HT-29 (cell line): Measurements from ENCODE around the gene RASL10A. TPM values are rescaled to one million over a fixed set of nuclear protein-coding genes. Genes with fewer than 3 reads are reported as not detected.
A peak's percentile ranks its signal among the peaks of the same experiment; 100 is the strongest.

Source experiments
- DNase-seq: peaks from one replicate; pipeline ENCODE4 v3.0.0-alpha.2; 2015; ENCODE audit warnings: low spot score
- total RNA-seq: library from RNA; depleted of rRNA; stranded (reverse); fragments of >200 nt; shearing (Covaris generic); gene quantifications from 2 replicates; pipeline ENCODE4 v1.2.3, GENCODE V29; 2014

Gene RASL10A
- total RNA-seq, 1 experiment from 2014 or later, result 0.99 TPM

GRCh38 chr22:29306835-29307595 is 8.5 kb downstream of the RASL10A start:
- DNase-seq, result peak; percentile 84

GRCh38 chr22:29306175-29306834 is 9.2 kb downstream of the RASL10A start, which contains the start of gene GAS2L1:
Gene GAS2L1, plus strand, starts transcription at chr22:29306650. Its CDS starts 1,456 bp downstream, at chr22:29308106.
- DNase-seq, result peak; percentile 83

- no peak for DNase-seq
These were observed 9.7 kb downstream of the RASL10A start for GRCh38 chr22:29305836-29306174.

- DNase-seq, result peak; percentile 52
These were observed 12.6 kb downstream of the RASL10A start for GRCh38 chr22:29302681-29303465.

GRCh38 chr22:29302402-29302680 is 13.2 kb downstream of the RASL10A start:
- no peak for DNase-seq

- DNase-seq, result peak; percentile 25
These were observed 13.6 kb downstream of the RASL10A start for GRCh38 chr22:29301716-29302401.

- DNase-seq, result peak; percentile 30
These were observed 14.5 kb downstream of the RASL10A start for GRCh38 chr22:29300807-29301601.

GRCh38 chr22:29300467-29300806 is 15.1 kb downstream of the RASL10A start:
- peak; percentile 23 for DNase-seq

- no peak for DNase-seq
These were observed 16.2 kb downstream of the RASL10A start for GRCh38 chr22:29299136-29299900.

GRCh38 chr22:29298641-29299040 is 16.9 kb downstream of the RASL10A start:
- DNase-seq, result no peak

GRCh38 chr22:29292379-29292778 is 23.1 kb downstream of the RASL10A start:
- no peak for DNase-seq

GRCh38 chr22:29291215-29291614 is 24.3 kb downstream of the RASL10A start:
- no peak for DNase-seq

- no peak for DNase-seq
These were observed 25.4 kb downstream of the RASL10A start for GRCh38 chr22:29290061-29290460.

- no peak for DNase-seq
These were observed 26.7 kb downstream of the RASL10A start for GRCh38 chr22:29288837-29289236.

- DNase-seq, result no peak
These were observed 31.3 kb downstream of the RASL10A start for GRCh38 chr22:29284196-29284595.

GRCh38 chr22:29277927-29278326 is 37.6 kb downstream of the RASL10A start:
- no peak for DNase-seq

GRCh38 chr22:29275819-29276565 is 39.5 kb downstream of the RASL10A start:
- peak; percentile 35 for DNase-seq

- DNase-seq, result no peak
These were observed 40.3 kb downstream of the RASL10A start for GRCh38 chr22:29275167-29275566.

GRCh38 chr22:29272624-29273023 is 42.9 kb downstream of the RASL10A start:
- DNase-seq, result no peak
